Body of pancreas (tissue), 4 donors: ENCODE results near the gene RNASEH2B. TPM values are rescaled to one million over a fixed set of nuclear protein-coding genes. Genes with fewer than 3 reads are reported as not detected.

Experiments used
- ATAC-seq: fragments of 150-250 bp; one replicate; pipeline ENCODE4 v1.9.1; 2016
- DNase-seq, 4 donors: peaks; one replicate each; pipeline ENCODE4 v3.0.0-alpha.2; 2019
- H3K27ac ChIP-seq, 4 donors: fragments of 200-600 bp; sonication (generic); 1 replicate in 3 of 4; 2 replicates in 1 of 4; pipeline versions ENCODE4 v1.5.1 to v1.6.1; 2016 to 2019; ENCODE audit warnings: mild to moderate bottlenecking in 1 of 4, mixed read lengths in 1 of 4, moderate library complexity in 1 of 4
- H3K27me3 ChIP-seq, 2 donors: fragments of 200-600 bp; sonication (generic); one replicate each; pipeline ENCODE4 v1.6.0; 2016; ENCODE audit warnings: mild to moderate bottlenecking in 1 of 2
- H3K36me3 ChIP-seq, 2 donors: fragments of 200-600 bp; sonication (generic); replicated peaks in 1 of 2; 2 replicates each; pipeline ENCODE4 v1.5.1; 2016; ENCODE audit warnings: low read depth in 2 of 2; ENCODE audit not compliant: insufficient read depth in 1 of 2
- H3K4me1 ChIP-seq: fragments of 200-600 bp; sonication (generic); one replicate; pipeline ENCODE4 v1.6.0; 2016
- H3K4me3 ChIP-seq, 2 donors: fragments of 200-600 bp; sonication (generic); 1 replicate in 1 of 2; 2 replicates in 1 of 2; pipeline ENCODE4 v1.5.1; 2016 to 2019
- H3K9me3 ChIP-seq, 3 donors: fragments of 200-600 bp; sonication (generic); 1 replicate in 2 of 3; 2 replicates in 1 of 3; pipeline ENCODE4 v1.5.1; 2016
- POLR2A ChIP-seq, 3 donors: fragments of 450-650 bp; IDR thresholded peaks; one replicate each; pipeline ENCODE4 v1.6.1; 2016; ENCODE audit warnings: antibody characterized with exemption in 3 of 3, mild to moderate bottlenecking in 2 of 3
- WGBS, 2 donors: methylation state at CpG; one replicate each; pipeline ENCODE4 v1.1.5; 2017; 5-methylcytosine and 5-hydroxymethylcytosine counted together
- intact Hi-C: fragments of 100-400 bp; cut with DNase I; formaldehyde crosslinking; loops from one replicate; pipeline ENCODE4 v1.15.1; 2023
- total RNA-seq, 2 donors: library from RNA; depleted of rRNA; stranded (reverse); fragments of >200 nt; gene quantifications; one replicate each; pipeline ENCODE4 v1.1.0, GENCODE V29; 2016
- TF ChIP-seq, protein P1 (sequence below), 7 experiments: fragments of 450-650 bp in 4 of 7; fragments of 200-600 bp in 3 of 7; sonication (generic) in 3 of 7; IDR thresholded peaks; one replicate each; pipeline ENCODE4 v1.5.1; 2016 to 2019; ENCODE audit warnings: antibody characterized with exemption in 7 of 7

RNASEH2B gene
- total RNA-seq, 2 donors from 2014 or later: 17.1 to 34.2 TPM

GRCh38 chr13:50871405-50871804 is 38.2 kb upstream of the RNASEH2B start:
- DNase-seq (no peak), ATAC-seq (no peak)
- no peaks in the 10 kb centered on the region for H3K9me3 ChIP-seq
- no peak overlapping the region for H3K27ac ChIP-seq
- H3K27me3 ChIP-seq: no peaks in the 10 kb centered on the region
- TF ChIP-seq, protein P1, sequence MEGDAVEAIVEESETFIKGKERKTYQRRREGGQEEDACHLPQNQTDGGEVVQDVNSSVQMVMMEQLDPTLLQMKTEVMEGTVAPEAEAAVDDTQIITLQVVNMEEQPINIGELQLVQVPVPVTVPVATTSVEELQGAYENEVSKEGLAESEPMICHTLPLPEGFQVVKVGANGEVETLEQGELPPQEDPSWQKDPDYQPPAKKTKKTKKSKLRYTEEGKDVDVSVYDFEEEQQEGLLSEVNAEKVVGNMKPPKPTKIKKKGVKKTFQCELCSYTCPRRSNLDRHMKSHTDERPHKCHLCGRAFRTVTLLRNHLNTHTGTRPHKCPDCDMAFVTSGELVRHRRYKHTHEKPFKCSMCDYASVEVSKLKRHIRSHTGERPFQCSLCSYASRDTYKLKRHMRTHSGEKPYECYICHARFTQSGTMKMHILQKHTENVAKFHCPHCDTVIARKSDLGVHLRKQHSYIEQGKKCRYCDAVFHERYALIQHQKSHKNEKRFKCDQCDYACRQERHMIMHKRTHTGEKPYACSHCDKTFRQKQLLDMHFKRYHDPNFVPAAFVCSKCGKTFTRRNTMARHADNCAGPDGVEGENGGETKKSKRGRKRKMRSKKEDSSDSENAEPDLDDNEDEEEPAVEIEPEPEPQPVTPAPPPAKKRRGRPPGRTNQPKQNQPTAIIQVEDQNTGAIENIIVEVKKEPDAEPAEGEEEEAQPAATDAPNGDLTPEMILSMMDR (IDR thresholded peaks at IDR 0.05): no peak
- no peak for TF ChIP-seq POLR2A (IDR thresholded peaks at IDR 0.05)
- 78 to 79% methylated on average over 1 of the region's 1 CpG for WGBS, 2 donors
- intact Hi-C loops: no loop called here
- no peaks in the 10 kb centered on the region for H3K4me1 ChIP-seq
- H3K36me3 ChIP-seq: no peaks in the 10 kb centered on the region
- no peak overlapping the region for H3K4me3 ChIP-seq

DNA sequence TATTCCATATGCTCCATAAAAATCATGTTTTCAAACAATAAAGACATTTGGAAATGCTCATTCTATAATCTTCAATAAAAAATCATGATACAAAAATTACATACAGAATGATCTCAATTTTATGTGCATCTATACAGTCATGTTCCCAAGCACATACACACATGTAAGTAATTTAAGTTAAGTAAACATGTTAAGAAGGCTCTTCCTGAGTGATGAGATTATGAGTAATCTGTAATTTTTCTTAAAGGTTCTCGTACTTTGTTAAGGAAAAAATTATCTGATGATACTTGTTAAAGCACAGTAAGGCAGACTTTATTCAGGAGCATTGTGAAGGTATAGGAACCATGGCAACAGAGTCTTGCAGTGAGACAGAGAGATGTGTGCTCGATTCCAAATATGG is 36.1 kb upstream of the RNASEH2B start:
- no peak for DNase-seq
- H3K27ac ChIP-seq: no peak overlapping the region
- ATAC-seq: no peak
- intact Hi-C loops: no loop called here
- H3K27me3 ChIP-seq: no peaks in the 10 kb centered on the region
- H3K9me3 ChIP-seq: no peaks in the 10 kb centered on the region
- TF ChIP-seq POLR2A (IDR thresholded peaks at IDR 0.05): no peak
- TF ChIP-seq, protein P1 (IDR thresholded peaks at IDR 0.05): no peak
- no peaks in the 10 kb centered on the region for H3K4me1 ChIP-seq
- no peaks in the 10 kb centered on the region for H3K36me3 ChIP-seq
- H3K4me3 ChIP-seq: no peak overlapping the region
- WGBS, 2 donors: 54 to 66% methylated on average over 2 of the region's 2 CpGs

DNA sequence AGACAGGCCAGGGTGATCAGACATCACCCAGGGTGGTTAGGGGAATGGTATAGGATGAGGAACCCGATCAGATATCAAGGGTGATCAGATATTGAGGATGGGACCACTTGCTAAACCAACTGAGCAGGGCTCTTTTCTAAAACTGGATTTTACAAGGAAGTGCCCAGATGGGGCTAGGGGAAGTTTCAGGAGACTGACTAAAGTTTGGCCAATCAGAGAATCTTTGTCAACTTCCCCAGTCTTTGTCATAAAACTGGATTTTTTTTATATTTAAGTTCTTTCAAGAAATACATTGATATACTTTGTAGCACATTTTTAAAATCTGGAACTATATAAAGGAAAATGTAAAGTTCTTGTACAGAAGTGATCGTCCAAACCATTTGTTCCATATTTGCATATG is 35.6 kb upstream of the RNASEH2B start:
- Histone ChIP-seq H3K9me3 (no peaks in the 10 kb centered on the region), H3K27me3 (no peaks in the 10 kb centered on the region), H3K27ac (no peak overlapping the region), H3K4me1 (no peaks in the 10 kb centered on the region), H3K4me3 (no peak overlapping the region), H3K36me3 (no peaks in the 10 kb centered on the region)
- TF ChIP-seq POLR2A (IDR thresholded peaks at IDR 0.05): no peak
- TF ChIP-seq, protein P1 (IDR thresholded peaks at IDR 0.05): no peak
- DNase-seq: no peak
- ATAC-seq: no peak
- intact Hi-C loops: no loop called here
- 71 to 79% methylated on average over 2 of the region's 2 CpGs for WGBS, 2 donors

- Histone ChIP-seq H3K27ac (no peak overlapping the region), H3K36me3 (no peaks in the 10 kb centered on the region), H3K4me1 (no peaks in the 10 kb centered on the region), H3K9me3 (no peaks in the 10 kb centered on the region), H3K27me3 (no peaks in the 10 kb centered on the region), H3K4me3 (no peak overlapping the region)
- ATAC-seq (no peak), DNase-seq (no peak)
- intact Hi-C loops: no loop called here
- WGBS, 2 donors: 84 to 93% methylated on average over 5 of the region's 5 CpGs
- TF ChIP-seq, protein P1 (IDR thresholded peaks at IDR 0.05): no peak
- no peak for TF ChIP-seq POLR2A (IDR thresholded peaks at IDR 0.05)
Measured at GRCh38 chr13:50882816-50883435, 26.7 kb upstream of the RNASEH2B start.

DNA sequence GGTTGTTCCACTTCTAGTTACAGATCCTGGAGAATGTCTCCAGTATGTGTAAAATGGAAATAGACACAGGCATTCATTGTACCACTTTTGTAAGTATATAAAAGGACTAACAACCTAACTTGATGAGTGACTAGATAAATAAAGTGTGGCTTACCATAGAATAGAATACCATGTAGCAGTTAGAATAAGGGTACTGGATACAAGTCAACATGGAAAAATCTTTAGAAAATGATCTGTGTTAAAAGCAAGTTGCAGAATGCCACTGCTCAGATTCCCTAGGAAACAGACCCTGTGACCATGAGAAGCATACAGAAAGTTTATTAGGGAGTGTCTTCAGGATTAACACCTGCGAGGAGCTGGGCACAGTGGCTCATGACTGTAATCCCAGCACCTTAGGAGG is 25.9 kb upstream of the RNASEH2B start:
- DNase-seq (no peak), ATAC-seq (no peak)
- TF ChIP-seq, protein P1 (IDR thresholded peaks at IDR 0.05): no peak
- no peak for TF ChIP-seq POLR2A (IDR thresholded peaks at IDR 0.05)
- no peaks in the 10 kb centered on the region for H3K36me3 ChIP-seq
- no peaks in the 10 kb centered on the region for H3K27me3 ChIP-seq
- no peaks in the 10 kb centered on the region for H3K9me3 ChIP-seq
- H3K4me1 ChIP-seq: no peaks in the 10 kb centered on the region
- no peak overlapping the region for H3K27ac ChIP-seq
- WGBS, 2 donors: 69 to 92% methylated on average over 1 of the region's 1 CpG
- H3K4me3 ChIP-seq: no peak overlapping the region
- intact Hi-C loops: no loop called here
